AG09309 (cell line): ENCODE measurements around the gene TMEM63B.
"Not testable (repeated sequence)": the region's sequence is repeated elsewhere in the genome, so short reads cannot be mapped to it uniquely, and the experiment has no call there.

Experiments
- DNase-seq: peaks from one replicate; pipeline ENCODE4 v3.0.0-alpha.2; 2010; ENCODE audit warnings: low read depth
- H3K4me3 ChIP-seq: 2 replicates; pipeline ENCODE4 v1.5.1; 2011; ENCODE audit warnings: mild to moderate bottlenecking, low read depth, low read length, moderate library complexity; ENCODE audit not compliant: control insufficient read depth
- TF ChIP-seq, protein P1 (sequence below): IDR thresholded peaks from 2 replicates; pipeline ENCODE4 v1.5.1; 2011; ENCODE audit warnings: mild to moderate bottlenecking, low read depth, low read length, inconsistent platforms; ENCODE audit not compliant: insufficient read depth, control insufficient read depth; ENCODE audit errors: missing control alignments

Gene TMEM63B

DNA sequence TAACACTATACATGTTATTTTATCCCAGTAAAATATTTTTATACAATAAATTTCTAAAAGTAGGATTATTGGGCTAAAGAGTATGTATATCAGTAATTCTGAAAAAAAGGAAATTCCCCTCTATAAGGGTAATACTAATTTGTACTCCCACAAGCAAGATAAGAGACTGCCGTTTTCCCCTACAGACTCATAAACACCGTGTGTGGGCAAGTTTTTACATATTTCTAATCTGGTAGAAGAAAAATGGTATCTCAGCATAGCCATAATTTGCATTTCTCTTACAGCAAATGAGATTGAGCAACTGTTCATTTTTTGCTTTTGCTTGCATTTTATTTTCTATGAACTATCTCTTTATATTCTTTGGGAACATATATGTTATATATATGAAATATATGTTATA is 63.4 kb downstream of the TMEM63B start:
- no peak for DNase-seq
- no peak overlapping the region for H3K4me3 ChIP-seq
- TF ChIP-seq, protein P1, sequence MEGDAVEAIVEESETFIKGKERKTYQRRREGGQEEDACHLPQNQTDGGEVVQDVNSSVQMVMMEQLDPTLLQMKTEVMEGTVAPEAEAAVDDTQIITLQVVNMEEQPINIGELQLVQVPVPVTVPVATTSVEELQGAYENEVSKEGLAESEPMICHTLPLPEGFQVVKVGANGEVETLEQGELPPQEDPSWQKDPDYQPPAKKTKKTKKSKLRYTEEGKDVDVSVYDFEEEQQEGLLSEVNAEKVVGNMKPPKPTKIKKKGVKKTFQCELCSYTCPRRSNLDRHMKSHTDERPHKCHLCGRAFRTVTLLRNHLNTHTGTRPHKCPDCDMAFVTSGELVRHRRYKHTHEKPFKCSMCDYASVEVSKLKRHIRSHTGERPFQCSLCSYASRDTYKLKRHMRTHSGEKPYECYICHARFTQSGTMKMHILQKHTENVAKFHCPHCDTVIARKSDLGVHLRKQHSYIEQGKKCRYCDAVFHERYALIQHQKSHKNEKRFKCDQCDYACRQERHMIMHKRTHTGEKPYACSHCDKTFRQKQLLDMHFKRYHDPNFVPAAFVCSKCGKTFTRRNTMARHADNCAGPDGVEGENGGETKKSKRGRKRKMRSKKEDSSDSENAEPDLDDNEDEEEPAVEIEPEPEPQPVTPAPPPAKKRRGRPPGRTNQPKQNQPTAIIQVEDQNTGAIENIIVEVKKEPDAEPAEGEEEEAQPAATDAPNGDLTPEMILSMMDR, result no peak

DNA sequence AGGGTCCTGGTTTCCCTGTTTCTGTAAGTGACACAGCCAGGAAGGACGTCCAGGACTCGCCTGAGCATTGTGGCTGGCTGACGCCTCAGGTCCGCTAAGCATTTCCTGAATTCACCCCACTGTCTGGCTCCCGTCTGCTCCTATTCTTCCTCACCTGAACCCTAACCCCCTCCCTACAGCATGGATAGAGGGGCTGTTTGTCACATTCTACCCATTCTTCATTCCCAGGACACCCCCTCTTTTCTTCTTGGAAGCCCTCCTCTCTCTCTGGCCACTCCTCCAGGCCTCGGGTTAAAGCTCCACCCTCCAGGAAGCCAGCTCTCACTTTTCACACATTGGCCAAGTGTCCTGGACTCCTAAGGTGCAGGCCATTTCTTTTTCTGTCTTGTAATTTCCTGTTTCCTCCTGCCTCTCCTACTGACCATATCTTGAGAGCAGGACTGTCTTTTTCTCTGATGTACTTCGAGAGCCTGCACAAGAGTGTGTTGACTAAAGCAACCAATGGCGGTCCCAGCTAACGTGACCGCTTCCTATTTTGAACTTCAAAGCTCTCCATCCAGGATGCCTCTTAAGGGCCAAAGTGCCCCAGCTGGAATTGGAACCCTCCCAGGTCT is 65.2 kb downstream of the TMEM63B start:
- no peak for DNase-seq
- TF ChIP-seq, protein P1, result no peak
- no peak overlapping the region for H3K4me3 ChIP-seq

DNA sequence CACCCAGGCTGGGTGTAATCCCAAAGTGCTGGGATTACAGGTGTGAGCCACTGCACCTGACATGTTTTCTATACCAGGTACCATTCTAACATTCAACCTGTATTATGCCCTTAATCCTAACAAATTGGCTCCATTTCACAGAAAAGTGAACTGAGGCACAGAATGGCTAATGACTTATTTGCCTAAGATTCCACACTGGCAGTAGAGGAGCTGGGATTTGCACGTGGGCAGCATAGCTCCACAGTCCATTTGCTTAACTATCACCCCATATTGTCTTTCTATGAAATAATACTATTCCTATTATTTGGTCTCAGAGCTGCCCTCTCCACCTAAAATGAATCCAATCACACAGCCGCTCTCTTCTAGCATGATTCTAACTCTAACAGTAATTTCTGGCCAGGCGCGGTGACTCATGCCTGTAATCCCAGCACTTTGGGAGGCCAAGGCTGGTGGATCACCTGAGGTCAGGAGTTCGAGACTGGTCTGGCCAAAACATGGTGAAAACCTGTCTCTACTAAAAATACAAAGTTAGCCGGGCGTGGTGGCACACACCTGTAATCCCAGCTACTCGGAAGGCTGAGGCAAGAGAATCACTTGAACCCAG is 66.1 kb downstream of the TMEM63B start:
- DNase-seq, result no peak
- TF ChIP-seq, protein P1, result no peak
- H3K4me3 ChIP-seq, result no peak overlapping the region

DNA sequence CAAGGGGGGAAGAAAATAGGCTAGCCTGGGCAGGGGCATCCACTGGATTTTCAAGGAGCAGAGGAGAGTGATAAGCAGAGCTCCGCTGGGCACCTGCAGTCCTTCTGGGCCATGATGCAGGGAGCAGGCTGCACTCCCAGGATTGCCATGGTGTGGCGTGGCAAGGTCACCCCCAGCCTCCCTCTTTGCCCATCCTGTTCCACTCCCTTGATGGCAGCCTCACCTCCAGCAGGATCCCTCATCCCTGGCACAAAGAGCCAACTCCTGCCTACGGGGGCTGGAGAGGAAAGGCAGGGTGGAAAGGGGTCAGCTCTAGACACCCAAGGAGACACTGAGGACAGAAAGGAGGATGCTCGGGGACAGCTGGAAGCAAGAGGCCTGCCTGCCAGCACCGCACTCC is 67.0 kb downstream of the TMEM63B start:
- no peak for DNase-seq
- no peak overlapping the region for H3K4me3 ChIP-seq
- TF ChIP-seq, protein P1, result no peak

DNA sequence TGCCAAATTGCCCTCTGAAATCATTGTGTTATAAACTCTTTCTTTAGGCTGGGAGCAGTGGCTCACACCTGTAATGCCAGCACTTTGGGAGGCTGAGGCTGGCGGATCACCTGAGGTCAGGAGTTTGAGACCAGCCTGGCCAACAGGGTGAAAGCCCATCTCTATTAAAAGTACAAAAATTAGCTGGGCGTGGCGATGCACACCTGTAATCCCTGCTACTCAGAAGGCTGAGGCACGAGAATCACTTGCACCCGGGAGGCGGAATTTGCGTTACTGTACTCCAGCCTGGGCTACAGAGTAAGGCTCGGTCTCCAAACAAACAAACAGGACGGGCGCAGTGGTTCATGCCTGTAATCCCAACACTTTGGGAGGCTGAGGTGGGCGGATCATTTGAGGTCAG is 69.0 kb downstream of the TMEM63B start:
- H3K4me3 ChIP-seq, result not testable (repeated sequence)

DNA sequence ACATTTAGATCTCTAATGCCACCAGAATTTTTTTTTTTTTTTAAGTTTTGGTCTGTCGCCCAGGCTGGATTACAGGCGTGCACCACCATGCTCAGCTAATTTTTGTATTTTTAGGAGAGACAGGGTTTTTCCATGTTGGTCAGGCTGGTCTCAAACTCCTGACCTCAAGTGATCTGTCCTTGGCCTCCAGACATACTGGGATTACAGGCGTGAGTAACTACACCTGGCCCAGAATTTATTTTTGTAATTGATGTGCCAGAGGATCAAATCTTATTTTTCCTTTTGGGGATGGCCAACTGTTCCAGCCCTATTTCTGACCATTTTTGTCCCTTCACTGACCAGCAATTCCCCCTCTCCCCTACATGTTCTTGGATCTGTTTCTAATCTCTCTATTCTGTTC is 71.3 kb downstream of the TMEM63B start:
- no peak for DNase-seq
- no peak overlapping the region for H3K4me3 ChIP-seq
- TF ChIP-seq, protein P1, result no peak

More for the DNA sequence above, 69.0 kb downstream of the TMEM63B start:
- not testable (repeated sequence) for DNase-seq

DNA sequence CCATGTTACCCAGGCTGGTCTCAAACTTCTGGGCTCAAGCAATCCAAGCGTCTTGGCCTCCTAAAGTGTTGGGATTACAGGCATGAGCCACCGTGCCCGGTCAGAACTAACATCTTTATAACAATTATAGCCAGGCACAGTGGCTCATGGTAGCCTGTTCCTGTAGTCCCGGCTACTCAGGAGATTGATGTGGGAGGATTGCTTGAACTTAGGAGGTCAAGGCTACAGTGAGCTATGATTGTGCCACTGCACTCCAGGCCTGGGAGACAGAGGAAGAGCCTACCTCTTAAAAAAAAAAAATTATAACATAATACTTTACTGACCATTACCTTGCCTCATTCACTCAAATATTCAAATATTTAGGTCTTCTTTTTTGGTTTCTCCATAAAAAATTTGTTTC is 72.5 kb downstream of the TMEM63B start:
- TF ChIP-seq, protein P1, result no peak
- DNase-seq, result no peak

More for the DNA sequence above, 72.5 kb downstream of the TMEM63B start:
- H3K4me3 ChIP-seq, result no peak overlapping the region
